NAMALWA (cell line): ENCODE data around the gene MACROD1.

Experiments used
- DNase-seq: peaks from one replicate; pipeline ENCODE4 v3.0.0-alpha.2; 2015; ENCODE audit warnings: low spot score

MACROD1 gene

GRCh38 chr11:64074239-64074638 is 91.7 kb downstream of the MACROD1 start:
- no peak for DNase-seq

DNA sequence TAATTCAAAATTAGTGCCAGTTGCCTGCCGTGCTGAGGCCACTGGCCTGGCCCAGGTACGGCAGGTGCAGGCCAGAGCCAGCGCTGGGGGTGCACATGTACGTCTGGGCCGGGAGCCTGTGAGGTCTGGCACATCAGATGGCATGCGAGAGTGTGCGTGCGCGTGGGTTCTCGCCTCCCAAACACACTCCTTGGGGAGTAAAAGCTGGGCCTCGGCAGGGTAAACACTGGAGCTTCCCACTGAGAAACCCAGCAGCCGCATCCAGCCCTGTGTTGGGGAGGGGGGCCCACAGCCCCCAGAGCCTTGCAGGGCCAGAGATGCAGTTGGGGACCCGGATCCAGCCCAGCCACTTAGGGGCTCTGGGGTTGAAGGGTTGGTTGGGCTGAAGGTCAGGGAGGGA is 92.4 kb downstream of the MACROD1 start:
- DNase-seq, result no peak

- no peak for DNase-seq
Measured at GRCh38 chr11:64072871-64073270, 93.0 kb downstream of the MACROD1 start.

DNA sequence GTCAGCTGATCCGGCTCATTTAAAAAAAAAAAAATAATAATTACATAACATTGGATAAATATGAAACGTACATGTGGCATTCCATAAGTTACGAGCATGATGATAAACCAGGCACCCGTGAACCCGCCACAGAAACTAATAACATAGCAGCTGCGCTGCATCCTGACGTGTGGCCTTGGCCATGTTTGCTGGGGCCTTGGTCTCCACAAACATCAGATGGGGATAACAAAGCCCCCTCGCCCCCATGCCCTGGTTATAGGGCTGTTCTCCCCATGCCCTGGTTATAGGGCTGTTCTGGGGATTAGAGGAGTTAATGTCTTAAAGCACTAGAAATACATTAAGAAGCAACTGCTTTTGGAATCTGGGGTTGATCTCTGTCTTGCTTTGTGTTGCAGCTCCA is 93.5 kb downstream of the MACROD1 start:
- DNase-seq, result no peak

GRCh38 chr11:64071849-64072248 is 94.1 kb downstream of the MACROD1 start:
- DNase-seq, result no peak

GRCh38 chr11:64070314-64070681 is 95.6 kb downstream of the MACROD1 start:
- no peak for DNase-seq

DNA sequence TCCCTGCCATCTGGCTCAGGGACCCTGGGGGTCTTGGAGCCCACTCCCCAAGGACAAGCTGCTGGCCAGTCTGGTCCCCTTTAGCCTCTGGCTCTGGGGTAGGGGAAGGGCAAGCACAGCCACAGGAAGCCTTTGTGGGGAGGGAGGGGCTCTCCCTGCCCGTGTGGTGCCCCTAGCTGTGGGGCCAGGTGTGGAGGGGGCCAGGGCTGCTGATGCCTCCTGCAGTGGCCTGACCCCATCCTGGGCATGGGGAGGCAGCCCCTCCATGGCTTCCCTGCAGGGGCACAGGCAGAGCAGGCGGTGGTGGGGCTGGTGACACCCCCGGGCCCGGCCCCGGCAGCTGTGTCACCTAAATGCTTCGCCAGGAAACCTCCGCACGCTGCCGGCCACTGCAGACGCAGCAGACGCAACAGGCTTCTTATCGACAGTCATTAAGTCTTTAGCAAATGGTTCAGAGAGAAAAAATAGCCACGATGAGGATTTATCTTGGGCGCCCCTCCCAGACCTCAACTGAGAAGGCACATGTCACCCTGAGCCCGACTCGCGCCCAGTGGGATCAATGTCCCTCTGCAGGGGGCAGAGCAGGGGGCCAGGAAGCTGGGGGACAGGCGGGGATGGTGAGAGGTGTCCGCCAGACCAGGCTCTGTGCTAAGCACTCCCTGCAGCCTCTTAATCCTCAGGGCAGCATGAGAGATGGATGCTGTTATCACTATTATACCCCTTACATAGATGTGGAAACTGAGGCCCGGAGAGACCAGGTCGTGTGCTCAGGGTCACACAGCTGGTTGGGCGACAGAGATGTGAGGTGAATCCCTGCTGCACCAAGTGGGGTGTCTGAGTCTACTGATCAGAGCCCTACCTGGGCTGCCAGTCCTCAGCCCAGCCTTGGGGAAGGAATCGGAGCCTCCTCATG is 96.3 kb downstream of the MACROD1 start:
- DNase-seq, result no peak

DNA sequence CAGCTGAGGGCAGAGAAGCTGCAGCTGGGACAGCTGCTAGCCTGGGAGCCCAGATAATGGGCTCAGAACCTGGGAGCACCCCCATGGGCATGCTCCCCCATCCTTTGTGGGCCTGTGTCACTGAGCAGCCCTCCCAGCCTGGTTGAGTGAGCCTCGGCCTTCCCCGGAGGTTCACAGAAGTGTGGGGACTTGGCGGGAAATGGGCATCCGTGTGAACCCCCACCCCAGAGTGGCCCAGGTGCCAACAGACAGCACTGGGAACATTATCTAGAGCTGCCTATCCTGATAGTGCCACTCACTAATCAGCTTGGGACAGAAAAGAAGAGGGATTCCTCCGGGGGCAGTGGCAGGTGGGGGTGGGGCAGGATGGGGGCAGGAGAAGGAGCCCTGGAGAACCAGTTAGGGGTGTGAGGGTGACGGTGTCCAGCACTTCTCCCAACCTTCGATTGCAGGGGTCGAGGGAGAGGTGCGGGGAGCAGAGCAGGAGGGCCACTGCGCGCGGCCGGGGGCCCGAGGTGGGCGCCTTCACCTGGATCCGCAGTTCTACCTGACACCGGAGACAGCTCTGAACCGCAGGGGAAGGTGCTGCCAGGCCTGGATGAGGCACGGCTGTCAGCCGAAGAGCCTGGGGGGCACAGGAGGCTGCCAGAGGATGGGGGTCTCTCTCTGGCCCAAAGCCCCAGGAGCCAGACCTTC is 97.1 kb downstream of the MACROD1 start:
- no peak for DNase-seq

- no peak for DNase-seq
Measured at GRCh38 chr11:64067230-64067993, 98.5 kb downstream of the MACROD1 start.

DNA sequence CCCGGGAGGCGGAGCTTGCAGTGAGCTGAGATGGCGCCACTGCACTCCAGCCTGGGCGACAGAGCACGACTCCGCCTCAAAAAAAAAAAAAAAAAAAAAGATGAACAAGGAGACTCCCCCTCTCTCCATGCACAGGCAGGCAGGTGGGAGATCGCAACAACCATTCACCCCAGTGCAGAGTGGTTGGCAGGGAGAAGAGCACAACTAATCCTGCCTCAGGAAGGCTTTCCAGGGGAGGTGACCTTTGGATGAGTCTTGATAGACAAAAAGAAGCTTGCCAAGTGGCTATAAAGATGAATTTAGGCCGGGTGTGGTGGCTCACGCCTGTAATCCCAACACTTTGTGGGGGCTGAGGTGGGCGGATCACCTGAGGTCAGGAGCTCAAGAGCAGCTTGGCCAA is 100.2 kb downstream of the MACROD1 start:
- DNase-seq, result no peak

DNA sequence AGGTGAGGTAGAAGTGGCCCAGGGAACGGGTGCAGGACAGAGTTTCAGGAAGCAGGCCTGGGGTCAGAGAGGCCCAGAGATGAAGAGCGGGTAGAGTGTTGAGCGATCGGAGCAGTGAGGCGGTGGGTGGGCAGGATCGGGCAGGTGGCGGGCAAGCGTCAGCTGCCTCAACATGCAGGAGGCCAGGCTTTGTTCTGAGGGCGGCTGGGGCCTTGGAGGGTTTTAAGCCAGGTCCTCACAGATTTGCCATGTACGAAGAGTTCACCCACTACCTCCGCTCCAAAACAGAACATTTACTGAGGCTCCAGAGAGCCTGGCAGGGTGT is 100.8 kb downstream of the MACROD1 start:
- DNase-seq, result no peak

GRCh38 chr11:64064374-64065140 is 101.4 kb downstream of the MACROD1 start:
- DNase-seq, result no peak

- no peak for DNase-seq
Measured at GRCh38 chr11:64063777-64064176, 102.1 kb downstream of the MACROD1 start.

DNA sequence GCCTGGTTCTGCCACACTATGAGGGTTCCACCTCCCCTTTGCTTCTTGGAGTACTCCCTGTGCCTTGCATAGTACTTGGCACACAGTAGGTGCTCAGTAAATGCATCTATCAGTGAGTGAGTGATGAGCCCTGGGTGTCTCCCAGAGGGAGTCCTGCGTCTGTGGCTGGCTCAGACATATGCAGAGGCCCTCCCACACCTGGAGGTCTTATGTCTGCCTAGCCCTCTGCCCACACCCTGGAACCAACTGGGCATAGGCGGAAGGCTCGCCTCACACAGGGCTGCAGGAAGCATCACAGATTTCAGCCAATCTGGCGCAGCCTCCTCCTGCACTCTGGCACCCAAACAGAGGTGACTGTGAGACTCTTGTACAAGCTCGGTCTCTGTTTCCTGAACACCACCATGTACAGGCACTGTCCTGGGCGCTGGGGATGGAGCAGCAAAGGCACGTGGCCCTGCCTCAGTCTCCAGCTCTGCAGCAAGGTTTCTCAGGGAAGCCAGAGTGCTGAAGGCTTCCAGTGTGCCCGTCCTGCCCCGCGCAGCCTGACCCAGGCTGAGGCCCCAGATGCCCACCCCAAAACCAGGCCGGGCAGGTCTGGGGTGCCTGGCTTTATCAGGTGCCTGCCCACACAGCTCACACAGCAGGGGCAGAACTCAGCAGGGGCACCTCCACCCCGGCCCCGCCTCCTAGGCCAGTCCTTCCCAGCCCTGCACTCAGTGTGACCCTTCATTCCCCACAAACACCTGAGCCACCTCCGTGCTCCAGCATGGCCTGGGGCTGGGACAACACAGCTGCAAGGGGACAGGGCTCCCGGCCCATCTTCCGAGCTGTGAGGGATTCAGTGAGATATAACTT is 103.5 kb downstream of the MACROD1 start:
- no peak for DNase-seq

- peak; percentile 80 for DNase-seq
Measured at GRCh38 chr11:64060861-64061444, 105.0 kb downstream of the MACROD1 start.

GRCh38 chr11:64060263-64060860 is 105.6 kb downstream of the MACROD1 start:
- no peak for DNase-seq

GRCh38 chr11:64059339-64060140 is 106.4 kb downstream of the MACROD1 start:
- DNase-seq, result no peak

DNA sequence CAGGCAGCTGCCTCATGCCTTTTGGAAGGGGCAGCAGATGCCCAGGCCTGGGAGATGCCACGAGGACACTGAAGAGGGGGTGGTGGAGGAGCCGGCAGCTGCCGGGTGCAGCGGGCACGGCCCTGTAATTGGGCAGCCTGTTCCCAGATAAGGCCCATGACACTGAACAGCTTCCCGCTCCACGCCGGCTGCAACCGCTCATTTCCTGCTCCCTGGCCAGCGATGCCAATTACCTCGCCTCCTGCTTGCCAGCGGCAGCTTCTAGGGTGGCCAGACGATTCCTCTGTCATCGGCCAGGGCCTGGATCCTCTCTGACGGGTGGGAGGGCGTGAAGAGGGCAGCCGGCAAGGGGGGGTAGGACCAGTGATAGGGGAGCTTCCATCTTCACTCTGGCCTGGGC is 107.4 kb downstream of the MACROD1 start:
- no peak for DNase-seq

- DNase-seq, result no peak
Measured at GRCh38 chr11:64057890-64058289, 108.0 kb downstream of the MACROD1 start.
